Adipocyte (in vitro differentiated cells): ENCODE measurements around the gene NUMBL.

ENCODE experiments used
- DNase-seq: peaks from one replicate; pipeline ENCODE4 v3.0.0-alpha.2; 2015; ENCODE audit warnings: low read depth
- H3K27me3 ChIP-seq: replicated peaks from 2 replicates; pipeline ENCODE4 v1.7.0; 2013; ENCODE audit warnings: mild to moderate bottlenecking, low read length, moderate library complexity; ENCODE audit not compliant: control insufficient read depth, insufficient read depth
- H3K36me3 ChIP-seq: 2 replicates; pipeline ENCODE4 v1.7.0; 2013; ENCODE audit warnings: low read length, mild to moderate bottlenecking, moderate library complexity; ENCODE audit not compliant: control insufficient read depth, insufficient read depth, severe bottlenecking
- H3K4me1 ChIP-seq: 2 replicates; pipeline ENCODE4 v1.7.0; 2013; ENCODE audit warnings: mild to moderate bottlenecking, low read length, moderate library complexity; ENCODE audit not compliant: control insufficient read depth, insufficient read depth
- H3K4me3 ChIP-seq: 2 replicates; pipeline ENCODE4 v1.7.0; 2013; ENCODE audit warnings: mild to moderate bottlenecking, low read length, moderate library complexity
- H3K9ac ChIP-seq: 2 replicates; pipeline ENCODE4 v1.7.0; 2013; ENCODE audit warnings: mild to moderate bottlenecking, low read length, moderate library complexity
- H3K9me3 ChIP-seq: 2 replicates; pipeline ENCODE4 v1.7.0; 2013; ENCODE audit warnings: mild to moderate bottlenecking, low read length, moderate library complexity; ENCODE audit not compliant: control insufficient read depth

The NUMBL gene

GRCh38 chr19:40687525-40688016 lies 2.9 kb downstream of the NUMBL start:
- Histone ChIP-seq H3K4me3 (peak overlapping the region; percentile 96), H3K36me3 (peaks cover 35% of the 10 kb centered on the region), H3K27me3 (no peaks in the 10 kb centered on the region), H3K4me1 (peaks cover 30% of the 10 kb centered on the region), H3K9ac (no peak overlapping the region), H3K9me3 (no peaks in the 10 kb centered on the region)
- DNase-seq = peak; percentile 68

GRCh38 chr19:40686882-40687524 lies 3.4 kb downstream of the NUMBL start:
- Histone ChIP-seq H3K4me3 (peak overlapping the region; percentile 96), H3K4me1 (peaks cover 30% of the 10 kb centered on the region), H3K9ac (no peak overlapping the region), H3K27me3 (no peaks in the 10 kb centered on the region), H3K9me3 (no peaks in the 10 kb centered on the region), H3K36me3 (peaks cover 41% of the 10 kb centered on the region)
- no peak for DNase-seq

- Histone ChIP-seq H3K9ac (no peak overlapping the region), H3K4me1 (peaks cover 22% of the 10 kb centered on the region), H3K36me3 (peaks cover 55% of the 10 kb centered on the region), H3K4me3 (no peak overlapping the region), H3K9me3 (no peaks in the 10 kb centered on the region), H3K27me3 (no peaks in the 10 kb centered on the region)
- DNase-seq = no peak
Measured at GRCh38 chr19:40685563-40685962, 4.9 kb downstream of the NUMBL start.

- Histone ChIP-seq H3K9me3 (no peaks in the 10 kb centered on the region), H3K27me3 (no peaks in the 10 kb centered on the region), H3K4me1 (peaks cover 22% of the 10 kb centered on the region), H3K9ac (no peak overlapping the region), H3K4me3 (no peak overlapping the region), H3K36me3 (peaks cover 58% of the 10 kb centered on the region)
- no peak for DNase-seq
Measured at GRCh38 chr19:40685016-40685526, 5.4 kb downstream of the NUMBL start.

GRCh38 chr19:40684280-40684679 lies 6.2 kb downstream of the NUMBL start:
- Histone ChIP-seq H3K27me3 (no peaks in the 10 kb centered on the region), H3K9me3 (no peaks in the 10 kb centered on the region), H3K4me3 (no peak overlapping the region), H3K9ac (no peak overlapping the region), H3K4me1 (peaks cover 22% of the 10 kb centered on the region), H3K36me3 (peaks cover 66% of the 10 kb centered on the region)
- DNase-seq = no peak

GRCh38 chr19:40683437-40683836 lies 7.0 kb downstream of the NUMBL start:
- no peak for DNase-seq
- H3K4me1 ChIP-seq = peaks cover 14% of the 10 kb centered on the region
- no peaks in the 10 kb centered on the region for H3K27me3 ChIP-seq
- H3K36me3 ChIP-seq = peaks cover 74% of the 10 kb centered on the region
- no peaks in the 10 kb centered on the region for H3K9me3 ChIP-seq
- no peak overlapping the region for H3K9ac ChIP-seq
- H3K4me3 ChIP-seq = no peak overlapping the region

GRCh38 chr19:40682431-40682964 lies 8.0 kb downstream of the NUMBL start:
- peaks cover 83% of the 10 kb centered on the region for H3K36me3 ChIP-seq
- no peaks in the 10 kb centered on the region for H3K27me3 ChIP-seq
- H3K9ac ChIP-seq = no peak overlapping the region
- H3K4me3 ChIP-seq = no peak overlapping the region
- no peaks in the 10 kb centered on the region for H3K9me3 ChIP-seq
- peaks cover 5% of the 10 kb centered on the region for H3K4me1 ChIP-seq
- no peak for DNase-seq

- Histone ChIP-seq H3K4me1 (no peaks in the 10 kb centered on the region), H3K27me3 (no peaks in the 10 kb centered on the region), H3K4me3 (no peak overlapping the region), H3K9me3 (no peaks in the 10 kb centered on the region), H3K9ac (no peak overlapping the region), H3K36me3 (peaks cover 89% of the 10 kb centered on the region)
- DNase-seq = no peak
Measured at GRCh38 chr19:40681039-40681438, 9.4 kb downstream of the NUMBL start.

GRCh38 chr19:40677156-40677555 lies 13.3 kb downstream of the NUMBL start:
- H3K36me3 ChIP-seq = peaks cover 96% of the 10 kb centered on the region
- H3K9ac ChIP-seq = no peak overlapping the region
- no peaks in the 10 kb centered on the region for H3K9me3 ChIP-seq
- no peak overlapping the region for H3K4me3 ChIP-seq
- DNase-seq = no peak
- no peaks in the 10 kb centered on the region for H3K4me1 ChIP-seq
- H3K27me3 ChIP-seq = no peaks in the 10 kb centered on the region

GRCh38 chr19:40674291-40674690 lies 16.2 kb downstream of the NUMBL start:
- peaks cover 98% of the 10 kb centered on the region for H3K36me3 ChIP-seq
- no peaks in the 10 kb centered on the region for H3K4me1 ChIP-seq
- no peak overlapping the region for H3K9ac ChIP-seq
- H3K4me3 ChIP-seq = no peak overlapping the region
- H3K27me3 ChIP-seq = no peaks in the 10 kb centered on the region
- DNase-seq = peak; percentile 73
- no peaks in the 10 kb centered on the region for H3K9me3 ChIP-seq

- no peak overlapping the region for H3K9ac ChIP-seq
- DNase-seq = no peak
- H3K27me3 ChIP-seq = no peaks in the 10 kb centered on the region
- H3K9me3 ChIP-seq = no peaks in the 10 kb centered on the region
- no peak overlapping the region for H3K4me3 ChIP-seq
- H3K36me3 ChIP-seq = peaks cover 99% of the 10 kb centered on the region
- H3K4me1 ChIP-seq = no peaks in the 10 kb centered on the region
Measured at GRCh38 chr19:40673397-40673796, 17.1 kb downstream of the NUMBL start.
